B cell (primary cell): ENCODE measurements around the gene PGBD2. TPM values are rescaled to one million over a fixed set of nuclear protein-coding genes. Genes with fewer than 3 reads are reported as not detected.

Experiments
- ATAC-seq: fragments of 200-7000 bp; cut with Tn5 transposase; one replicate; pipeline ENCODE4 v1.10.0; 2021; ENCODE audit warnings: low read depth, mild to moderate bottlenecking, moderate number of reproducible peaks, moderate library complexity
- CTCF ChIA-PET: fragments of 350-600 bp; sonication (Branson Sonifier 250); formaldehyde crosslinking; loops from one replicate; lab custom pipeline; 2021; ENCODE audit warnings: antibody characterized with exemption, inconsistent platforms; lab: Charles Lee
- POLR2A ChIA-PET: fragments of 350-600 bp; sonication (Branson Sonifier 250); formaldehyde crosslinking; loops from one replicate; lab custom pipeline; 2021; ENCODE audit warnings: antibody characterized with exemption; lab: Charles Lee
- DNase-seq: peaks from one replicate; pipeline ENCODE4 v3.0.0; 2013
- H2AFZ ChIP-seq: 2 replicates; pipeline ENCODE4 v1.6.1; 2012; ENCODE audit warnings: mild to moderate bottlenecking, low read depth, low read length; ENCODE audit not compliant: insufficient read depth, poor library complexity, severe bottlenecking
- H3K27ac ChIP-seq, 2 donors: 1 replicate in 1 of 2; 2 replicates in 1 of 2; pipeline ENCODE4 v1.5.1; 2012 to 2013; ENCODE audit warnings: low read length in 2 of 2, mild to moderate bottlenecking in 2 of 2, moderate library complexity in 1 of 2
- H3K27me3 ChIP-seq, 4 experiments: fragments of 200-600 bp in 1 of 4; sonication (generic) in 1 of 4; replicated peaks in 1 of 4; 1 replicate in 2 of 4; 2 replicates in 2 of 4; pipeline versions ENCODE4 v1.6.1 to v1.7.0; 2013 to 2016; ENCODE audit warnings: low read length in 3 of 4, mild to moderate bottlenecking in 2 of 4, mixed read lengths in 1 of 4, moderate library complexity in 1 of 4; ENCODE audit not compliant: insufficient read depth in 4 of 4, control insufficient read depth in 3 of 4; ENCODE audit errors: control extremely low read depth in 1 of 4
- H3K36me3 ChIP-seq, 2 experiments: replicated peaks in 1 of 2; 1 replicate in 1 of 2; 2 replicates in 1 of 2; pipeline versions ENCODE4 v1.6.1 to v1.7.1; 2013; ENCODE audit warnings: low read length in 1 of 2; ENCODE audit not compliant: insufficient read depth in 2 of 2, control insufficient read depth in 1 of 2; ENCODE audit errors: control extremely low read depth in 1 of 2, extremely low read depth in 1 of 2
- H3K4me1 ChIP-seq, 2 donors: fragments of 200-600 bp in 1 of 2; sonication (generic) in 1 of 2; 1 replicate in 1 of 2; 2 replicates in 1 of 2; pipeline versions ENCODE4 v1.5.1 to v1.6.1; 2013 to 2017; ENCODE audit warnings: low read length in 2 of 2; ENCODE audit not compliant: control insufficient read depth in 2 of 2, insufficient read depth in 2 of 2
- H3K4me2 ChIP-seq: replicated peaks from 2 replicates; pipeline ENCODE3; 2012; ENCODE audit warnings: mild to moderate bottlenecking, low read depth, low read length; ENCODE audit not compliant: poor library complexity, severe bottlenecking
- H3K4me3 ChIP-seq, 5 experiments: fragments of 200-600 bp in 1 of 5; sonication (generic) in 1 of 5; 1 replicate in 3 of 5; 2 replicates in 2 of 5; pipeline versions ENCODE4 v1.5.1 to v1.7.0; 2011 to 2016; ENCODE audit warnings: low read length in 4 of 5, mild to moderate bottlenecking in 4 of 5, low read depth in 2 of 5, control low read depth in 1 of 5, moderate library complexity in 1 of 5; ENCODE audit not compliant: insufficient read depth in 1 of 5; ENCODE audit errors: control extremely low read depth in 1 of 5, extremely low read depth in 1 of 5
- H3K79me2 ChIP-seq: fragments of 200-600 bp; sonication (generic); one replicate; pipeline ENCODE4 v1.6.0; 2016; ENCODE audit warnings: low read length; ENCODE audit not compliant: control insufficient read depth, insufficient read depth
- H3K9ac ChIP-seq: fragments of 200-600 bp; sonication (generic); 2 replicates; pipeline ENCODE4 v1.6.1; 2017; ENCODE audit warnings: mild to moderate bottlenecking, low read length, moderate library complexity
- H3K9me3 ChIP-seq, 3 donors: one replicate each; pipeline versions ENCODE4 v1.6.1 to v1.7.1; 2013; ENCODE audit warnings: low read length in 2 of 3; ENCODE audit not compliant: control insufficient read depth in 2 of 3, insufficient read depth in 1 of 3; ENCODE audit errors: control extremely low read depth in 1 of 3
- H4K20me1 ChIP-seq: 2 replicates; pipeline ENCODE4 v1.6.0; 2012; ENCODE audit warnings: mild to moderate bottlenecking, low read length; ENCODE audit not compliant: insufficient read depth, control insufficient read depth, poor library complexity, severe bottlenecking
- H3K27ac Mint-ChIP-seq: one replicate; pipeline ENCODE4 v1.8.0; 2021; ENCODE audit warnings: mixed read lengths
- H3K27me3 Mint-ChIP-seq: one replicate; pipeline ENCODE4 v1.8.0; 2021; ENCODE audit warnings: mixed read lengths
- H3K4me1 Mint-ChIP-seq: one replicate; pipeline ENCODE4 v1.8.0; 2021; ENCODE audit warnings: mixed read lengths
- H3K4me3 Mint-ChIP-seq: one replicate; pipeline ENCODE4 v1.8.0; 2021; ENCODE audit warnings: mixed read lengths
- H3K9me3 Mint-ChIP-seq: one replicate; pipeline ENCODE4 v1.8.0; 2022; ENCODE audit warnings: mixed read lengths; ENCODE audit not compliant: insufficient read depth
- EZH2 ChIP-seq: IDR thresholded peaks from 2 replicates; pipeline ENCODE4 v1.6.1; 2012; ENCODE audit warnings: borderline replicate concordance, low read depth, mild to moderate bottlenecking, moderate library complexity, low read length; ENCODE audit not compliant: insufficient read depth, poor library complexity, severe bottlenecking
- WGBS: methylation state at CpG from one replicate; pipeline ENCODE4 v1.1.5; 2013; ENCODE audit warnings: missing lambda C conversion rate; ENCODE audit not compliant: insufficient coverage; 5-methylcytosine and 5-hydroxymethylcytosine counted together
- intact Hi-C: fragments of 100-400 bp; cut with micrococcal nuclease; formaldehyde crosslinking; loops from one replicate; pipeline ENCODE4 v1.10.0; 2022
- polyA plus RNA-seq: library from polyadenylated mRNA; depleted of rRNA; stranded (reverse); fragments of >200 nt; gene quantifications from 2 replicates; pipeline ENCODE4 v1.2.3, GENCODE V29; 2012
- total RNA-seq, 2 donors: library from RNA; stranded (reverse); fragments of 120-200 nt in 1 of 2; gene quantifications; 1 replicate in 1 of 2; 2 replicates in 1 of 2; pipeline versions ENCODE4 v1.2.3 to v1.2.4, GENCODE V29; 2013 to 2022
- TF ChIP-seq, protein P1 (sequence below): fragments of 200-600 bp; IDR thresholded peaks from one replicate; pipeline ENCODE4 v1.8.0; 2022; ENCODE audit warnings: antibody characterized with exemption, mild to moderate bottlenecking

Gene PGBD2
- total and polyA plus RNA-seq, 2 donors (not counting 1 experiment from before 2014, with no cell fraction given), result 13.3 to 27.7 TPM

DNA sequence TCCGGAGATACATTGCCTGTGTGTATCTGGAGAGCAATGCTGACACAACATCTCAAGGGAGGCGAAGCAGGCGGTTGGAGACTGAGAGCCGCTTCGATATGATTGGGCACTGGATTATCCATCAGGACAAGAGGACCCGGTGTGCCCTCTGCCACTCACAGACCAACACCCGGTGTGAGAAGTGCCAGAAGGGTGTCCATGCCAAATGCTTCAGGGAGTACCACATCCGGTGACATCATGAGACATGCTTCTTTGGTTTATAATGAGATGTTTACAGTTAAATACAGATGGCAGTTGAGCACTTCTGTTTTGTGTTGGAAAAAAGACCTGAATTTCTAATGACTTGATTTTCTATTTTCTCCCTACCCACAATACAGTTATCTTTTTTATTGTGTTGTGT lies 12.1 kb downstream of the PGBD2 start:
- H3K36me3 ChIP-seq, result peaks cover 10 to 53% of the 10 kb centered on the region in 2 experiments
- ATAC-seq (no peak), DNase-seq (no peak)
- peaks cover 24% of the 10 kb centered on the region for H4K20me1 ChIP-seq
- POLR2A ChIA-PET, result no interaction called here
- Mint-ChIP-seq H3K27ac (no peak overlapping the region), H3K4me3 (no peak overlapping the region), H3K4me1 (peaks cover 23% of the 10 kb centered on the region), H3K9me3 (no peaks in the 10 kb centered on the region), H3K27me3 (no peaks in the 10 kb centered on the region)
- no peaks in the 10 kb centered on the region for H3K9me3 ChIP-seq
- no peaks in the 10 kb centered on the region for H3K27me3 ChIP-seq
- WGBS, result 98% methylated on average over 7 of the region's 8 CpGs
- H3K4me1 ChIP-seq, result peaks cover 0 to under 1% of the 10 kb centered on the region in 2 donors
- TF ChIP-seq EZH2, result no peak
- TF ChIP-seq, protein P1, sequence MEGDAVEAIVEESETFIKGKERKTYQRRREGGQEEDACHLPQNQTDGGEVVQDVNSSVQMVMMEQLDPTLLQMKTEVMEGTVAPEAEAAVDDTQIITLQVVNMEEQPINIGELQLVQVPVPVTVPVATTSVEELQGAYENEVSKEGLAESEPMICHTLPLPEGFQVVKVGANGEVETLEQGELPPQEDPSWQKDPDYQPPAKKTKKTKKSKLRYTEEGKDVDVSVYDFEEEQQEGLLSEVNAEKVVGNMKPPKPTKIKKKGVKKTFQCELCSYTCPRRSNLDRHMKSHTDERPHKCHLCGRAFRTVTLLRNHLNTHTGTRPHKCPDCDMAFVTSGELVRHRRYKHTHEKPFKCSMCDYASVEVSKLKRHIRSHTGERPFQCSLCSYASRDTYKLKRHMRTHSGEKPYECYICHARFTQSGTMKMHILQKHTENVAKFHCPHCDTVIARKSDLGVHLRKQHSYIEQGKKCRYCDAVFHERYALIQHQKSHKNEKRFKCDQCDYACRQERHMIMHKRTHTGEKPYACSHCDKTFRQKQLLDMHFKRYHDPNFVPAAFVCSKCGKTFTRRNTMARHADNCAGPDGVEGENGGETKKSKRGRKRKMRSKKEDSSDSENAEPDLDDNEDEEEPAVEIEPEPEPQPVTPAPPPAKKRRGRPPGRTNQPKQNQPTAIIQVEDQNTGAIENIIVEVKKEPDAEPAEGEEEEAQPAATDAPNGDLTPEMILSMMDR, result no peak
- intact Hi-C loops, result no loop called here
- H3K27ac ChIP-seq, result no peak overlapping the region
- CTCF ChIA-PET, result no interaction called here
- H3K79me2 ChIP-seq, result peaks cover 26% of the 10 kb centered on the region
- no peak overlapping the region for H3K4me3 ChIP-seq
- no peak overlapping the region for H3K4me2 ChIP-seq
- no peak overlapping the region for H3K9ac ChIP-seq
- H2AFZ ChIP-seq, result no peak overlapping the region

DNA sequence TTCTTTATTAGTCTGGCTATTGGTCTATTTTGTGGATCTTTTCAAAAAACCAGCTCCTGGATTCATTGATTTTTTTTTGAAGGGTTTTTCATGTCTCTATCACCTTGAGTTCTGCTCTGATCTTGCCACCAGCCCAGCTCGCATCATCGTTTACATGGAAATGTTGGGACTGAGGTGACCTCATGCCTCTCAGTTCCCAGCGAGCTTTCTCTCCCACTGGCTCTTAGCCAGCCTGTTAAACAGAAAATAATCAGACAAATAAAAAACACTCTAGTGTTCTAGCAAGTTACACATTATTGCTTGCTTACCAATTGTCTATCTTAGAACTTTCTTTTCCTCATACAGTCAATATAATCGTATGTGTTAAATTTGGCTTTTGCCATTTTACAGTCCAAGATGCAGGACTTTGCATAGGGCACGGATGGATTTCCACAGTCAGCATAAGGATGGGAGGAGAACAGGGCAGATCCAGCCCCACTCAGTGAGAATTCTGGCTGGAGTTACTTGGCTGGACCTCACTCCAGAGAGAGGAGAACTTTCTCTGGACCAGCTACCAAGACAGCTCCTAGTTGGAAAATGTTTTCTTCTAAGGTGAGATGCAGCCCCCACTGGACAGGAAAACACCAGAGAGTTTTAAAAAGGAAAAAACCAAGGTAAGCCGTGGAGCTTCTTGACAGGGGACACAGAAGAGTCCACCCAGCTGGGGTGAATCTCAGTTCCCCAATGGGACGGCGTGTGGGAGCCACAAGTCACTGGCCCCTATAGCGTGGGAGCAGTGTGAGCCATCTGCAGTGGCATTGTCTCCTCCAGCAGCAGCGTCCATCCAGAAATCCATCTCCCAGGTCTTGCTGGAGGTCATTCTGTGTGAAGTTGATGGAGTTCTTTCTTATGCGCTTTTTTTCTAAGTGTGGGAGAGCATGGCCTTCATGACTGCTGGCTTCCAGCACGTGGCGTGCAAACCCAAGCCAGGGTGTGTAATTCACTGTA lies 17.6 kb downstream of the PGBD2 start:
- Histone ChIP-seq H3K9ac (no peak overlapping the region), H3K4me3 (no peak overlapping the region), H3K36me3 (peaks cover 2 to 18% of the 10 kb centered on the region in 2 experiments), H3K79me2 (peaks cover 7% of the 10 kb centered on the region), H3K4me2 (no peak overlapping the region), H2AFZ (no peak overlapping the region), H3K9me3 (no peaks in the 10 kb centered on the region), H3K4me1 (peaks cover 6 to 8% of the 10 kb centered on the region in 2 donors), H4K20me1 (no peaks in the 10 kb centered on the region), H3K27ac (no peak overlapping the region), H3K27me3 (no peaks in the 10 kb centered on the region)
- POLR2A ChIA-PET, result no interaction called here
- ATAC-seq (no peak), DNase-seq (no peak)
- Mint-ChIP-seq H3K4me3 (no peak overlapping the region), H3K27ac (no peak overlapping the region), H3K27me3 (no peaks in the 10 kb centered on the region), H3K9me3 (no peaks in the 10 kb centered on the region), H3K4me1 (peaks cover 21% of the 10 kb centered on the region)
- CTCF ChIA-PET, result interaction anchor here (1.1 to 1.5 kb wide), 4 partner anchors 65 to 304 kb away, joined by 3 to 4 read pairs (median 4); partner anchors contain the start of genes ZNF672 and ZNF692
- intact Hi-C loops, result no loop called here
- 83% methylated on average over 10 of the region's 13 CpGs for WGBS
- TF ChIP-seq EZH2, result no peak
- TF ChIP-seq, protein P1, result no peak
